SK-N-SH treated with all-trans-retinoic acid at 6 μM for 48 hours (cell line): ENCODE measurements around the gene SLC38A8.

ENCODE experiments used
- ATAC-seq: fragments of 200-7000 bp; cut with Tn5 transposase; 3 replicates; pipeline ENCODE4 v1.9.1; 2020; ENCODE audit warnings: mild to moderate bottlenecking, moderate library complexity
- ARNTL ChIP-seq: fragments of 450-650 bp; formaldehyde crosslinking; IDR thresholded peaks from 2 replicates; pipeline ENCODE4 v1.5.0; 2020; ENCODE audit warnings: low read depth, mild to moderate bottlenecking, moderate library complexity, borderline replicate concordance
- BACH2 ChIP-seq: fragments of 250-450 bp; sonication (Bioruptor Pico); IDR thresholded peaks from 2 replicates; pipeline ENCODE4 v1.9.0; 2021; ENCODE audit warnings: mild to moderate bottlenecking, borderline replicate concordance
- CSDC2 ChIP-seq: fragments of 250-450 bp; sonication (Bioruptor Pico); IDR thresholded peaks from 2 replicates; pipeline ENCODE4 v1.5.0; 2020; ENCODE audit warnings: mild to moderate bottlenecking, moderate library complexity
- ESRRG ChIP-seq: fragments of 250-450 bp; sonication (Bioruptor Pico); IDR thresholded peaks from 2 replicates; pipeline ENCODE4 v1.6.1; 2021; ENCODE audit warnings: mild to moderate bottlenecking
- GLIS3 ChIP-seq: fragments of 250-450 bp; sonication (Bioruptor Pico); IDR thresholded peaks from 2 replicates; pipeline ENCODE4 v1.5.0; 2020; ENCODE audit warnings: mild to moderate bottlenecking, moderate library complexity
- ISL1 ChIP-seq: fragments of 250-450 bp; sonication (Bioruptor Pico); IDR thresholded peaks from 2 replicates; pipeline ENCODE4 v2.1.2; 2022; ENCODE audit warnings: mild to moderate bottlenecking, moderate library complexity
- OSR1 ChIP-seq: fragments of 250-450 bp; sonication (Bioruptor Pico); IDR thresholded peaks from 2 replicates; pipeline ENCODE4 v1.8.0; 2022; ENCODE audit warnings: moderate library complexity, mild to moderate bottlenecking, inconsistent platforms
- PPARA ChIP-seq: fragments of 250-450 bp; sonication (Bioruptor Pico); IDR thresholded peaks from 2 replicates; pipeline ENCODE4 v1.5.0; 2020; ENCODE audit warnings: mild to moderate bottlenecking, borderline replicate concordance
- RARB ChIP-seq: fragments of 250-450 bp; sonication (Bioruptor Pico); IDR thresholded peaks from 2 replicates; pipeline ENCODE4 v1.8.0; 2021; ENCODE audit warnings: mild to moderate bottlenecking, moderate library complexity
- SNAI2 ChIP-seq: fragments of 250-450 bp; sonication (Bioruptor Pico); IDR thresholded peaks from 2 replicates; pipeline ENCODE4 v1.5.0; 2020; ENCODE audit warnings: mild to moderate bottlenecking, moderate library complexity
- TCF4 ChIP-seq: fragments of 250-450 bp; sonication (Bioruptor Pico); IDR thresholded peaks from 2 replicates; pipeline ENCODE4 v1.8.0; 2021; ENCODE audit warnings: mild to moderate bottlenecking, moderate library complexity, borderline replicate concordance
- TOX ChIP-seq: fragments of 250-450 bp; sonication (Bioruptor Pico); IDR thresholded peaks from 2 replicates; pipeline ENCODE4 v1.8.0; 2021; ENCODE audit warnings: mild to moderate bottlenecking, moderate library complexity, borderline replicate concordance
- ZC3H10 ChIP-seq: fragments of 250-450 bp; sonication (Bioruptor Pico); IDR thresholded peaks from 2 replicates; pipeline ENCODE4 v1.5.1; 2021; ENCODE audit warnings: mild to moderate bottlenecking, moderate library complexity
- ZFP3 ChIP-seq: fragments of 250-450 bp; sonication (Bioruptor Pico); IDR thresholded peaks from 2 replicates; pipeline ENCODE4 v1.5.0; 2020; ENCODE audit warnings: mild to moderate bottlenecking, moderate library complexity
- ZFP30 ChIP-seq: fragments of 450-650 bp; formaldehyde crosslinking; IDR thresholded peaks from 2 replicates; pipeline ENCODE4 v1.5.0; 2022; ENCODE audit warnings: mild to moderate bottlenecking, moderate library complexity
- ZNF565 ChIP-seq: fragments of 450-650 bp; formaldehyde crosslinking; conservative IDR thresholded peaks from 2 replicates; pipeline ENCODE4 v1.5.0; 2020; ENCODE audit warnings: low read depth, mild to moderate bottlenecking, moderate library complexity
- ZNF70 ChIP-seq: fragments of 450-650 bp; formaldehyde crosslinking; IDR thresholded peaks from 2 replicates; pipeline ENCODE4 v1.5.0; 2020; ENCODE audit warnings: mild to moderate bottlenecking, moderate library complexity
- ZNF8 ChIP-seq: fragments of 450-650 bp; formaldehyde crosslinking; IDR thresholded peaks from 2 replicates; pipeline ENCODE4 v1.5.0; 2020; ENCODE audit warnings: mild to moderate bottlenecking, moderate library complexity
- TF ChIP-seq, protein P1 (sequence below): fragments of 250-450 bp; sonication (Bioruptor Pico); IDR thresholded peaks from 2 replicates; pipeline ENCODE4 v1.8.0; 2021; ENCODE audit warnings: low read depth, mild to moderate bottlenecking, moderate library complexity, borderline replicate concordance
- TF ChIP-seq, protein P2 (sequence below): fragments of 250-450 bp; sonication (Bioruptor Pico); IDR thresholded peaks from 2 replicates; pipeline ENCODE4 v1.5.1; 2021; ENCODE audit warnings: mild to moderate bottlenecking, moderate library complexity
- TF ChIP-seq, protein P3 (sequence below): fragments of 250-450 bp; sonication (Bioruptor Pico); IDR thresholded peaks from 2 replicates; pipeline ENCODE4 v1.5.0; 2020; ENCODE audit warnings: mild to moderate bottlenecking, moderate library complexity
- TF ChIP-seq, protein P4 (sequence below): fragments of 250-450 bp; sonication (Bioruptor Pico); IDR thresholded peaks from 2 replicates; pipeline ENCODE4 v1.5.1; 2020; ENCODE audit warnings: low read depth, mild to moderate bottlenecking, moderate library complexity

Gene SLC38A8

DNA sequence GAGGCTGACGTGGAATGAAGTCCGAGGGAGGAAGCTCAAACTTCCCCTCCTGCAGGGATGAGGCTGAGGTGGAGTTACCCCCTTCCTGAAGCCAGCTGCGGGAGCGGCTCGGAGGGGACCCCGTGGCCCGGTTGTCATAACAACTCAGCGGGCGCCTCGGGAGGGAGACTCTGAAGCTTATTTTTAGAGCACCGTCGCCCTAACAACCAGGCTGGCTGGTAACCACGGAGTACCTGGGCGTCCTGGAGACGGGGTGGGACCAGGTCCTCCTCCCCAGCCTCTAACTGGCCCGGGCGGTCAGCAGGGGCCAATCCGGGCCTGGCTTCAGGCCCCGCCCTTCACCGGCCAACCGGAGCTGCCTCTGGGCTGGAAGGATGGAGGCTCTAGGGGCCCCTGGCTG lies 46.8 kb downstream of the SLC38A8 start:
- no peak for ATAC-seq
- no peak for TF ChIP-seq ARNTL (CRISPR knock-in tag)

DNA sequence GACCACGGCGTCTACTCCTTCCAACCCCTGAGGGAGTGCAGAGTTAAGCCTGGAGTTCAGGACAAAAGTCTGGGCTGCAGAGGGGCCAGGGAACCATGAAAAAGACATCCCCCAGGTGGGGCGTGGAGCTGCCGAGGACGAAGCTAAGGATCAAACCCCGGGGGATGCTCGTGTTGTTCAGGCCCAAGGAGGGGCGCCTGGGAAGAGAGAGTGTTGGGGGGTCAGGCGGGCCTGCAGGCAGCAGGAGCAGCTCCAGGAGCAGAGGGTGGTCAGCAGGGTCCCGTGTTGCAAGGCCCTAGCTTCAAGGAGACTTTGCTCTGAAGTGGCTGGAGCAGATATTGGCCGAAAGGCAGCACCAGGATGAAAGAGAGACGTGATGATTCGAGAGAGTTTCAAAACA lies 47.9 kb downstream of the SLC38A8 start:
- ATAC-seq: no peak
- TF ChIP-seq BACH2 (CRISPR knock-in tag): no peak
- no peak for TF ChIP-seq SNAI2 (CRISPR knock-in tag)
- TF ChIP-seq OSR1 (CRISPR knock-in tag): no peak
- TF ChIP-seq, protein P1, sequence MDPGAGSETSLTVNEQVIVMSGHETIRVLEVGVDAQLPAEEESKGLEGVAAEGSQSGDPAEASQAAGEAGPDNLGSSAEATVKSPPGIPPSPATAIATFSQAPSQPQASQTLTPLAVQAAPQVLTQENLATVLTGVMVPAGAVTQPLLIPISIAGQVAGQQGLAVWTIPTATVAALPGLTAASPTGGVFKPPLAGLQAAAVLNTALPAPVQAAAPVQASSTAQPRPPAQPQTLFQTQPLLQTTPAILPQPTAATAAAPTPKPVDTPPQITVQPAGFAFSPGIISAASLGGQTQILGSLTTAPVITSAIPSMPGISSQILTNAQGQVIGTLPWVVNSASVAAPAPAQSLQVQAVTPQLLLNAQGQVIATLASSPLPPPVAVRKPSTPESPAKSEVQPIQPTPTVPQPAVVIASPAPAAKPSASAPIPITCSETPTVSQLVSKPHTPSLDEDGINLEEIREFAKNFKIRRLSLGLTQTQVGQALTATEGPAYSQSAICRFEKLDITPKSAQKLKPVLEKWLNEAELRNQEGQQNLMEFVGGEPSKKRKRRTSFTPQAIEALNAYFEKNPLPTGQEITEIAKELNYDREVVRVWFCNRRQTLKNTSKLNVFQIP: no peak
- no peak for TF ChIP-seq ZNF565 (CRISPR knock-in tag)
- no peak for TF ChIP-seq TOX (CRISPR knock-in tag)
- TF ChIP-seq CSDC2 (CRISPR knock-in tag): no peak
- no peak for TF ChIP-seq TCF4 (CRISPR knock-in tag)
- no peak for TF ChIP-seq ZNF8
- no peak for TF ChIP-seq ZFP3 (CRISPR knock-in tag)
- no peak for TF ChIP-seq ESRRG (CRISPR knock-in tag)
- TF ChIP-seq RARB (CRISPR knock-in tag): no peak
- TF ChIP-seq, protein P2, sequence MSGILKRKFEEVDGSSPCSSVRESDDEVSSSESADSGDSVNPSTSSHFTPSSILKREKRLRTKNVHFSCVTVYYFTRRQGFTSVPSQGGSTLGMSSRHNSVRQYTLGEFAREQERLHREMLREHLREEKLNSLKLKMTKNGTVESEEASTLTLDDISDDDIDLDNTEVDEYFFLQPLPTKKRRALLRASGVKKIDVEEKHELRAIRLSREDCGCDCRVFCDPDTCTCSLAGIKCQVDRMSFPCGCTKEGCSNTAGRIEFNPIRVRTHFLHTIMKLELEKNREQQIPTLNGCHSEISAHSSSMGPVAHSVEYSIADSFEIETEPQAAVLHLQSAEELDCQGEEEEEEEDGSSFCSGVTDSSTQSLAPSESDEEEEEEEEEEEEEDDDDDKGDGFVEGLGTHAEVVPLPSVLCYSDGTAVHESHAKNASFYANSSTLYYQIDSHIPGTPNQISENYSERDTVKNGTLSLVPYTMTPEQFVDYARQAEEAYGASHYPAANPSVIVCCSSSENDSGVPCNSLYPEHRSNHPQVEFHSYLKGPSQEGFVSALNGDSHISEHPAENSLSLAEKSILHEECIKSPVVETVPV: no peak
- TF ChIP-seq PPARA (CRISPR knock-in tag): no peak
- TF ChIP-seq, protein P3, sequence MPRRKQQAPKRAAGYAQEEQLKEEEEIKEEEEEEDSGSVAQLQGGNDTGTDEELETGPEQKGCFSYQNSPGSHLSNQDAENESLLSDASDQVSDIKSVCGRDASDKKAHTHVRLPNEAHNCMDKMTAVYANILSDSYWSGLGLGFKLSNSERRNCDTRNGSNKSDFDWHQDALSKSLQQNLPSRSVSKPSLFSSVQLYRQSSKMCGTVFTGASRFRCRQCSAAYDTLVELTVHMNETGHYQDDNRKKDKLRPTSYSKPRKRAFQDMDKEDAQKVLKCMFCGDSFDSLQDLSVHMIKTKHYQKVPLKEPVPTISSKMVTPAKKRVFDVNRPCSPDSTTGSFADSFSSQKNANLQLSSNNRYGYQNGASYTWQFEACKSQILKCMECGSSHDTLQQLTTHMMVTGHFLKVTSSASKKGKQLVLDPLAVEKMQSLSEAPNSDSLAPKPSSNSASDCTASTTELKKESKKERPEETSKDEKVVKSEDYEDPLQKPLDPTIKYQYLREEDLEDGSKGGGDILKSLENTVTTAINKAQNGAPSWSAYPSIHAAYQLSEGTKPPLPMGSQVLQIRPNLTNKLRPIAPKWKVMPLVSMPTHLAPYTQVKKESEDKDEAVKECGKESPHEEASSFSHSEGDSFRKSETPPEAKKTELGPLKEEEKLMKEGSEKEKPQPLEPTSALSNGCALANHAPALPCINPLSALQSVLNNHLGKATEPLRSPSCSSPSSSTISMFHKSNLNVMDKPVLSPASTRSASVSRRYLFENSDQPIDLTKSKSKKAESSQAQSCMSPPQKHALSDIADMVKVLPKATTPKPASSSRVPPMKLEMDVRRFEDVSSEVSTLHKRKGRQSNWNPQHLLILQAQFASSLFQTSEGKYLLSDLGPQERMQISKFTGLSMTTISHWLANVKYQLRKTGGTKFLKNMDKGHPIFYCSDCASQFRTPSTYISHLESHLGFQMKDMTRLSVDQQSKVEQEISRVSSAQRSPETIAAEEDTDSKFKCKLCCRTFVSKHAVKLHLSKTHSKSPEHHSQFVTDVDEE: no peak
- TF ChIP-seq GLIS3 (CRISPR knock-in tag): no peak
- no peak for TF ChIP-seq ISL1 (CRISPR knock-in tag)
- TF ChIP-seq ARNTL (CRISPR knock-in tag): no peak

DNA sequence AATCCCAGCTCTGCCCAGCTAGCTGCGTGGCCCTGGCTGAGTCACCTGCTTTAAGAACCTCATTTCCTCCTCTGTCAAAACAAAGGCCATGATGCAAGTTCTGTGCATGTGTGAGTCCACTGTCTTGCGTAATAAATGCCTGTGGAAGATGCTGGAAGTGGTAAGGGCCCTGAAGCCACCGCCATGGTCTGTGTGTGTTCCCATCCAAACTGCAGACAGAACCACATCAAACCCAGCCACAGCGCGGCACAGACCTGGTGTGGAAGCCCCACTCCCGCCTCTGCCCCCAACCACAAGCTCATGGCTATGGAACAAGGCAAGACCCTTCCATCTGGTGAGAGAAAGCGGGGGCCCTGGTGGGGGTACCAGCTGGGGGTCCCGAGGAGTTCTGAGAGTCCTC lies 48.5 kb downstream of the SLC38A8 start:
- no peak for ATAC-seq
- TF ChIP-seq RARB (CRISPR knock-in tag) (no peak), ZNF70 (CRISPR knock-in tag) (no peak), TOX (CRISPR knock-in tag) (no peak), ZFP30 (CRISPR knock-in tag) (no peak), CSDC2 (CRISPR knock-in tag) (no peak), ISL1 (CRISPR knock-in tag) (no peak)
- TF ChIP-seq, protein P4, sequence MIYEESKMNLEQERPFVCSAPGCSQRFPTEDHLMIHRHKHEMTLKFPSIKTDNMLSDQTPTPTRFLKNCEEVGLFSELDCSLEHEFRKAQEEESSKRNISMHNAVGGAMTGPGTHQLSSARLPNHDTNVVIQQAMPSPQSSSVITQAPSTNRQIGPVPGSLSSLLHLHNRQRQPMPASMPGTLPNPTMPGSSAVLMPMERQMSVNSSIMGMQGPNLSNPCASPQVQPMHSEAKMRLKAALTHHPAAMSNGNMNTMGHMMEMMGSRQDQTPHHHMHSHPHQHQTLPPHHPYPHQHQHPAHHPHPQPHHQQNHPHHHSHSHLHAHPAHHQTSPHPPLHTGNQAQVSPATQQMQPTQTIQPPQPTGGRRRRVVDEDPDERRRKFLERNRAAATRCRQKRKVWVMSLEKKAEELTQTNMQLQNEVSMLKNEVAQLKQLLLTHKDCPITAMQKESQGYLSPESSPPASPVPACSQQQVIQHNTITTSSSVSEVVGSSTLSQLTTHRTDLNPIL: no peak
- TF ChIP-seq, all 23 proteins: peak for 0

DNA sequence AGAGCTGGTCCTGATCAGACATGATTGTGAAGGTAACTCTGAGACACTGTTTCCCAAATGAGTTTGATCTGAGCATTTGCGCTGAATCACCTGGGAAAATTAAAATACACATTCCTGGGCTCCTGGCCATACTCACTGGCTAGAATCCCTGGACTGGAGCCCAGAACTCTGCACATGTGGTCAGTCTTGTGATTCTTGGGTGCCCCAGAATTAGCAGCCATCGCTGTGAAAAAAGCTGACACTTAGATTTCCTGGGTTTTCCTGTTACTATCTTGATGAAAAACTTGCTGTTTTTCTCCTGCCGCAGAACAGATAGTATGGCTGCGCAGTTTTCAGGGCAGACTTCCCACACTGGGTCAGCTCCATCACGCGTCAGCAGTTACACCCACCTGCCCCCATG lies 50.0 kb downstream of the SLC38A8 start:
- peak; percentile 25; the same call in 1 of the 3 replicates for ATAC-seq
- no peak for TF ChIP-seq ZC3H10 (CRISPR knock-in tag)
- no peak for TF ChIP-seq TOX (CRISPR knock-in tag)
- TF ChIP-seq, protein P1: no peak
- no peak for TF ChIP-seq CSDC2 (CRISPR knock-in tag)
- TF ChIP-seq BACH2 (CRISPR knock-in tag): no peak
- TF ChIP-seq TCF4 (CRISPR knock-in tag): no peak
- no peak for TF ChIP-seq OSR1 (CRISPR knock-in tag)
- TF ChIP-seq ZNF70 (CRISPR knock-in tag): no peak
- TF ChIP-seq ZNF8: no peak
- TF ChIP-seq, protein P2: no peak
- no peak for TF ChIP-seq ZNF565 (CRISPR knock-in tag)
- TF ChIP-seq ISL1 (CRISPR knock-in tag): no peak
- no peak for TF ChIP-seq RARB (CRISPR knock-in tag)
- no peak for TF ChIP-seq ZFP30 (CRISPR knock-in tag)
- TF ChIP-seq GLIS3 (CRISPR knock-in tag): no peak
